H1 (cell line): ENCODE results near the gene MITF. TPM values are rescaled to one million over a fixed set of nuclear protein-coding genes. Genes with fewer than 3 reads are reported as not detected.

ENCODE experiments used
- ATF2 ChIP-seq: IDR thresholded peaks from 2 replicates; pipeline ENCODE4 v1.6.1; 2012; ENCODE audit warnings: low read length, inconsistent platforms
- BACH1 ChIP-seq: IDR thresholded peaks from 2 replicates; pipeline ENCODE4 v1.6.1; 2012; ENCODE audit warnings: low read length, improper control_type of control experiment
- RAD21 ChIP-seq, 2 experiments: IDR thresholded peaks in 1 of 2; conservative IDR thresholded peaks in 1 of 2; 2 replicates each; pipeline ENCODE4 v1.6.1; 2011; ENCODE audit warnings: low read depth in 2 of 2, low read length in 2 of 2, improper control_type of control experiment in 1 of 2, inconsistent platforms in 1 of 2, mild to moderate bottlenecking in 1 of 2, moderate library complexity in 1 of 2
- RFX5 ChIP-seq: IDR thresholded peaks from 2 replicates; pipeline ENCODE4 v1.6.1; 2011; ENCODE audit warnings: low read depth, low read length, improper control_type of control experiment, borderline replicate concordance
- RNF2 ChIP-seq: fragments of 200-900, 300-1000 bp; sonication (generic); IDR thresholded peaks from 2 replicates; pipeline ENCODE4 v1.7.1; 2016; ENCODE audit warnings: borderline replicate concordance, low read depth, mild to moderate bottlenecking, antibody characterized with exemption, low read length; ENCODE audit not compliant: poor library complexity, severe bottlenecking; ENCODE audit errors: missing control alignments
- polyA plus RNA-seq, 7 experiments: library from polyadenylated mRNA; depleted of rRNA in 3 of 7; stranded (reverse) in 5 of 7; unstranded in 2 of 7; fragments of >200 nt in 5 of 7; fragments of 200-250 nt in 2 of 7; gene quantifications; 1 replicate in 5 of 7; 2 replicates in 1 of 7; 4 replicates in 1 of 7; pipeline versions ENCODE4 v1.2.1 to v1.2.3, GENCODE V29; 2011 to 2013; ENCODE audit warnings: missing spikeins in 2 of 7, mixed read lengths in 2 of 7
- total RNA-seq: library from RNA; stranded (reverse); fragmentation: NEBNext Ultra II Directional; extraction: Animal tissue kit (Norgen Biotek cat#: 25700); gene quantifications from 2 replicates; pipeline ENCODE4 v1.2.1, GENCODE V29; 2021

Gene MITF
- total and polyA plus RNA-seq, 2 of the 8 experiments (the other 6 are each of a cell fraction or from before 2014, with no cell fraction given): 0.53 to 1.4 TPM

- TF ChIP-seq RNF2 (no peak), RFX5 (no peak), ATF2 (no peak), BACH1 (no peak), RAD21 (IDR thresholded peaks at IDR 0.05 in 1 of 2, conservative IDR thresholded peaks at IDR 0.05 in 1 of 2; ENCODE audit: low read depth in 2 of 2, low read length in 2 of 2) (peak in 1 of 2 experiments; percentile 32; a peak in 3 of 4 replicates)
Observed at GRCh38 chr3:69855436-69856162, 116.3 kb downstream of the MITF start (continued).
